Peyer's patch (tissue), 4 donors: ENCODE data around the gene FAM110A.

ENCODE experiments used
- POLR2A ChIP-seq, 2 donors: fragments of 450-650 bp; IDR thresholded peaks; one replicate each; pipeline ENCODE4 v1.5.1; 2017; ENCODE audit warnings: antibody characterized with exemption in 2 of 2, mild to moderate bottlenecking in 2 of 2, moderate library complexity in 2 of 2
- TF ChIP-seq, protein P1 (sequence below), 6 experiments: fragments of 450-650 bp in 4 of 6; fragments of 200-600 bp in 2 of 6; sonication (generic) in 1 of 6; IDR thresholded peaks; one replicate each; pipeline ENCODE4 v1.5.1; 2017 to 2019; ENCODE audit warnings: antibody characterized with exemption in 6 of 6, mild to moderate bottlenecking in 3 of 6, moderate library complexity in 1 of 6

DNA sequence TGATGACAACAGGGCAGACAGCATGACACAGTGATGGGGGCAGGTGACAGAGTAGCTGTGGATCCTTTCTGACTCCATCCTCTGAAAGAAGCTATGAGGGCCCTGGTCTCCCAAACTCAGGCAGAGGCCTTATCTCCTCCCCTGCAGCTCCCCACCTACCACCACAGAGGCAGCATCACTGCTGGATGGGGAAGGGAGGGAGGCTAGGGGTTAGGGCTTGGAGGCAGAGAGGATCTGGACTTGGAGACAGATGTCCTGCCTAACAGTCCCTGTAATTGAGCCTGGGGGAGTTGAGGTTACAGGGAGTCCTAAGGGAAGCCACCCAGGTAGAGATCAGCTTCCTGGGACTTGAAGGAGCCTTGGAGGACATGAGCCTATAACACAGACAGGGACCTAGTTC, 37.9 kb downstream of the FAM110A start:
- TF ChIP-seq, protein P1, sequence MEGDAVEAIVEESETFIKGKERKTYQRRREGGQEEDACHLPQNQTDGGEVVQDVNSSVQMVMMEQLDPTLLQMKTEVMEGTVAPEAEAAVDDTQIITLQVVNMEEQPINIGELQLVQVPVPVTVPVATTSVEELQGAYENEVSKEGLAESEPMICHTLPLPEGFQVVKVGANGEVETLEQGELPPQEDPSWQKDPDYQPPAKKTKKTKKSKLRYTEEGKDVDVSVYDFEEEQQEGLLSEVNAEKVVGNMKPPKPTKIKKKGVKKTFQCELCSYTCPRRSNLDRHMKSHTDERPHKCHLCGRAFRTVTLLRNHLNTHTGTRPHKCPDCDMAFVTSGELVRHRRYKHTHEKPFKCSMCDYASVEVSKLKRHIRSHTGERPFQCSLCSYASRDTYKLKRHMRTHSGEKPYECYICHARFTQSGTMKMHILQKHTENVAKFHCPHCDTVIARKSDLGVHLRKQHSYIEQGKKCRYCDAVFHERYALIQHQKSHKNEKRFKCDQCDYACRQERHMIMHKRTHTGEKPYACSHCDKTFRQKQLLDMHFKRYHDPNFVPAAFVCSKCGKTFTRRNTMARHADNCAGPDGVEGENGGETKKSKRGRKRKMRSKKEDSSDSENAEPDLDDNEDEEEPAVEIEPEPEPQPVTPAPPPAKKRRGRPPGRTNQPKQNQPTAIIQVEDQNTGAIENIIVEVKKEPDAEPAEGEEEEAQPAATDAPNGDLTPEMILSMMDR (IDR thresholded peaks at IDR 0.05): no peak
- no peak for TF ChIP-seq POLR2A (IDR thresholded peaks at IDR 0.05)
